AG04450 (cell line): ENCODE measurements around the gene NPAS1. TPM values are rescaled to one million over a fixed set of nuclear protein-coding genes. Genes with fewer than 3 reads are reported as not detected.

Experiments
- CTCF ChIA-PET: fragments of 300-600, 350-600 bp; formaldehyde crosslinking; extraction: SDS; loops from one replicate; lab custom pipeline; 2022; ENCODE audit warnings: antibody characterized with exemption, inconsistent platforms; lab: Charles Lee
- POLR2A ChIA-PET: fragments of 350-600 bp; formaldehyde crosslinking; extraction: SDS; loops from one replicate; lab custom pipeline; 2021; ENCODE audit warnings: antibody characterized with exemption, inconsistent platforms; lab: Yijun Ruan, JAX
- DNase-seq: peaks from one replicate; pipeline ENCODE4 v3.0.0-alpha.2; 2011; ENCODE audit warnings: low read depth, low spot score
- H3K27ac ChIP-seq: one replicate; pipeline ENCODE4 v1.5.1; 2012; ENCODE audit warnings: low read depth, low read length, control low read depth
- H3K27me3 ChIP-seq: one replicate; pipeline ENCODE4 v1.6.0; 2012; ENCODE audit warnings: low read length; ENCODE audit not compliant: control insufficient read depth, insufficient read depth
- H3K4me3 ChIP-seq: 2 replicates; pipeline ENCODE4 v1.5.1; 2011; ENCODE audit warnings: mild to moderate bottlenecking, low read depth, low read length, control low read depth
- H3K9me3 ChIP-seq: 2 replicates; pipeline ENCODE4 v1.5.1; 2012; ENCODE audit warnings: low read length; ENCODE audit not compliant: control insufficient read depth, insufficient read depth
- CTCF ChIP-seq: IDR thresholded peaks from 2 replicates; pipeline ENCODE4 v1.5.1; 2011; ENCODE audit warnings: low read depth, low read length, control low read depth, inconsistent platforms
- polyA plus RNA-seq: library from polyadenylated mRNA; depleted of rRNA; stranded (reverse); fragments of >200 nt; gene quantifications from 2 replicates; pipeline ENCODE4 v1.2.3, GENCODE V29; 2011

Gene NPAS1
- polyA plus RNA-seq, 1 experiment = 0.30 TPM

GRCh38 chr19:47024502-47024901 lies 4.9 kb downstream of the NPAS1 start:
- POLR2A ChIA-PET = no interaction called here
- no peak for DNase-seq
- Histone ChIP-seq H3K9me3 (no peaks in the 10 kb centered on the region; the same call in 1 of the 2 replicates), H3K4me3 (no peak overlapping the region), H3K27ac (no peak overlapping the region), H3K27me3 (peaks cover 63% of the 10 kb centered on the region)
- CTCF ChIA-PET = interaction anchor here (0.9 to 3.1 kb wide), 2 partner anchors 11 to 101 kb away, joined by 3 to 23 read pairs; no protein-coding TSS in a partner anchor
- no peak for TF ChIP-seq CTCF

- no peak for DNase-seq
- ChIA-PET CTCF (interaction anchor here (0.8 kb wide), 1 partner anchor 13 kb away, joined by 4 read pairs; no protein-coding TSS in a partner anchor), POLR2A (no interaction called here)
- peaks cover 52% of the 10 kb centered on the region for H3K27me3 ChIP-seq
- H3K9me3 ChIP-seq = no peaks in the 10 kb centered on the region; the same call in 1 of the 2 replicates
- H3K4me3 ChIP-seq = no peak overlapping the region
- TF ChIP-seq CTCF = no peak
- no peak overlapping the region for H3K27ac ChIP-seq
These were observed 6.5 kb downstream of the NPAS1 start for GRCh38 chr19:47026156-47026555.

- ChIA-PET POLR2A (no interaction called here), CTCF (interaction anchor here (0.7 to 0.8 kb wide), 2 partner anchors 14 to 229 kb away, joined by 3 to 4 read pairs; no protein-coding TSS in a partner anchor)
- TF ChIP-seq CTCF = no peak
- Histone ChIP-seq H3K27me3 (peaks cover 46% of the 10 kb centered on the region), H3K4me3 (no peak overlapping the region), H3K9me3 (no peaks in the 10 kb centered on the region; the same call in 1 of the 2 replicates), H3K27ac (no peak overlapping the region)
- no peak for DNase-seq
These were observed 7.3 kb downstream of the NPAS1 start for GRCh38 chr19:47026889-47027288.

GRCh38 chr19:47027586-47028088 lies 8.0 kb downstream of the NPAS1 start:
- Histone ChIP-seq H3K4me3 (no peak overlapping the region), H3K27ac (no peak overlapping the region), H3K27me3 (peaks cover 39% of the 10 kb centered on the region), H3K9me3 (no peaks in the 10 kb centered on the region; the same call in 1 of the 2 replicates)
- no peak for DNase-seq
- CTCF ChIA-PET = interaction anchor here (0.6 kb wide), 1 partner anchor 9 kb away, joined by 4 read pairs; no protein-coding TSS in a partner anchor
- TF ChIP-seq CTCF = no peak
- POLR2A ChIA-PET = no interaction called here

- CTCF ChIA-PET = interaction anchor here (0.6 to 1.6 kb wide), 2 partner anchors 8 to 15 kb away, joined by 4 to 7 read pairs; no protein-coding TSS in a partner anchor
These were observed 8.6 kb downstream of the NPAS1 start for GRCh38 chr19:47028195-47028601.

More at GRCh38 chr19:47028195-47028601, 8.6 kb downstream of the NPAS1 start:
- POLR2A ChIA-PET = interaction anchor here (0.6 kb wide), 1 partner anchor 92 kb away, joined by 4 read pairs; no protein-coding TSS in a partner anchor
- TF ChIP-seq CTCF = no peak
- Histone ChIP-seq H3K4me3 (no peak overlapping the region), H3K27me3 (peaks cover 33% of the 10 kb centered on the region), H3K27ac (no peak overlapping the region), H3K9me3 (no peaks in the 10 kb centered on the region; the same call in 1 of the 2 replicates)
- DNase-seq = no peak
